Skin epidermis (tissue), 12 donors: ENCODE results near the gene OR5D13.

Experiments
- H3K27ac ChIP-seq, 21 experiments: fragments of 200-600 bp; sonication (generic) in 11 of 21; one replicate each; pipeline ENCODE4 v1.5.0; 2020; ENCODE audit warnings: mild to moderate bottlenecking in 3 of 21, inconsistent platforms in 2 of 21, moderate library complexity in 2 of 21
- H3K4me3 ChIP-seq, 7 experiments: fragments of 200-600 bp; sonication (generic) in 2 of 7; one replicate each; pipeline ENCODE4 v1.5.0; 2020; ENCODE audit warnings: inconsistent platforms in 2 of 7, mild to moderate bottlenecking in 2 of 7, moderate library complexity in 1 of 7

OR5D13 gene, protein sequence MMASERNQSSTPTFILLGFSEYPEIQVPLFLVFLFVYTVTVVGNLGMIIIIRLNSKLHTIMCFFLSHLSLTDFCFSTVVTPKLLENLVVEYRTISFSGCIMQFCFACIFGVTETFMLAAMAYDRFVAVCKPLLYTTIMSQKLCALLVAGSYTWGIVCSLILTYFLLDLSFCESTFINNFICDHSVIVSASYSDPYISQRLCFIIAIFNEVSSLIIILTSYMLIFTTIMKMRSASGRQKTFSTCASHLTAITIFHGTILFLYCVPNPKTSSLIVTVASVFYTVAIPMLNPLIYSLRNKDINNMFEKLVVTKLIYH

DNA sequence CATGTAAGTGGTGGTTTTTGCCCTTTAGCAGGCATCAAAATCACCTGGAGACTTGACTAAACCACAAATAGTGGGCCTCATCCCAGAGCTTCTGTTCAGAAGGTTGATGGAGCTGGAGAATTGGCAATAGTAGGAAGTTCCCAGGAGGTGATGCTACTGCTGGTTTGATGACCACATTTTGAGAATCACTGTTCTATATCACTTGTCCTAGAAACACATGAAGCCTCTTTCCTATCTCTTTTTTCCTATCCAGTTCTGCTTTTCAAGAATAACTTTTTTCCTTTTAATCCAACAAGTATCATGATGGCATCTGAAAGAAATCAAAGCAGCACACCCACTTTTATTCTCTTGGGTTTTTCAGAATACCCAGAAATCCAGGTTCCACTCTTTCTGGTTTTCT, at the start of gene OR5D13:
TSS of gene OR5D13 (plus strand) at position 301 of the 400 bp plus-strand sequence. CDS start at position 301, 0 bp downstream.
- Histone ChIP-seq H3K4me3 (no peak within 1 kb of the TSS), H3K27ac (no peak within 1 kb of the TSS)

DNA sequence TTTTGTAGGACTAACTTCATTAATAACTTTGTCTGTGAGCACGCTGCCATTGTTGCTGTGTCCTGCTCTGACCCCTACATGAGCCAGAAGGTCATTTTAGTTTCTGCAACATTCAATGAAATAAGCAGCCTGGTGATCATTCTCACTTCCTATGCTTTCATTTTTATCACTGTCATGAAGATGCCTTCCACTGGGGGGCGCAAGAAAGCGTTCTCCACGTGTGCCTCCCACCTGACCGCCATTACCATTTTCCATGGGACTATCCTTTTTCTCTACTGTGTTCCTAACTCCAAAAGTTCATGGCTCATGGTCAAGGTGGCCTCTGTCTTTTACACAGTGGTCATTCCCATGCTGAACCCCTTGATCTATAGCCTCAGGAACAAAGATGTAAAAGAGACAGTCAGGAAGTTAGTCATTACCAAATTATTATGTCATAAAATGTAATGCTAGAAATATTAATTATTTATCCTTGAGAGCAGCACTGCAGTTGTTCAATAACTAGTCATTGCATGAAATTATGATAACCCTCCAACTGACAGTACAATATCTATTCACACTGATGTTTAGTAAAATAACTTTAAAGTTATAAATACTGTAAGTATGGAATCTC, 46.4 kb upstream of the OR5D13 start:
- Histone ChIP-seq H3K27ac (no peak overlapping the region), H3K4me3 (no peak overlapping the region)

GRCh38 chr11:55732936-55733335, 40.3 kb upstream of the OR5D13 start:
- Histone ChIP-seq H3K4me3 (no peak overlapping the region), H3K27ac (no peak overlapping the region)

DNA sequence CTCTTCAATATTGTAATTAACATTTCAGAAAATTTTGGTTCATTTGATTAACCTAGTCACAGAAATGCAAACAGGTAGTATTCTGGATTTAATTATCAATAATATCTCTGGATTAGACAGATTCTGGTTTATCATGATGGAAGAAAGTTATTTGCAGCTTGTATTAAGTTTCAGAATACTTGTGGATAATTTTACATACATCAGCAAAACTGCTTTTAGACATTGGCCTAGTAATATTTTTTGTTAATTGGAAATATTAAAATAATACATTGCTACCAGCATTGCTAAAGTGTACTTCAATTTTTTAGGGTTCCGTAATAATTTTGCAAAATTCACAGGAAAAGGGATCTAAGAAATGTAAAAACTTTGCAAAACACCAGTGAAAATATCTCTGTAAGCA, 18.4 kb downstream of the OR5D13 start:
- no peak overlapping the region for H3K4me3 ChIP-seq

DNA sequence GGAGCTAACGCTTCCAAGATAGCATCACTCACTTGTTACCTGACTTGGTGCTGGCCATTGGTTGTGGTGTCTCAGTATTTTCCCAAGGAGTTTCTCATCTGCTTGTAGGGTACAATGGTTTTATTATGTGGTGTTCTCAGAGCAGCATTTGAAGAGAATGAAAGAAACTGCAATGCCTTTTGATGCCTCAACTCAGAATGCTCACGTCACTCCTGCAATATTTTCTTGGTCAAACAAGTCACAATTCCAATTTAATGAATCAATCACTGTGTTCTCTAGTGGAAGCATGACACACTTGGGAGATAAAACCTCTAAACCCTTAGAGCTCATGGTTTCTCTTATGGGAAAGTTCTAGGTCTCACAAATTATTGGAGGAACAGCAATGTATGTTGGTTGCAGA, 20.1 kb downstream of the OR5D13 start:
- no peak overlapping the region for H3K4me3 ChIP-seq
- H3K27ac ChIP-seq = no peak overlapping the region

More for the DNA sequence above, 18.4 kb downstream of the OR5D13 start:
- no peak overlapping the region for H3K27ac ChIP-seq

- Histone ChIP-seq H3K27ac (no peak within 1 kb of the TSS), H3K4me3 (no peak within 1 kb of the TSS)
These were observed 22.0 kb downstream of the OR5D13 start, which contains the start of gene OR5D14 for GRCh38 chr11:55795256-55795655. TSS of gene OR5D14 (plus strand) at chr11:55795556. CDS start at chr11:55795556, 0 bp downstream.

GRCh38 chr11:55806248-55806647, 33.0 kb downstream of the OR5D13 start:
- Histone ChIP-seq H3K4me3 (no peak overlapping the region), H3K27ac (no peak overlapping the region)

GRCh38 chr11:55811067-55811466, 37.8 kb downstream of the OR5D13 start, which contains the start of gene OR5L1:
TSS of gene OR5L1 (plus strand) at chr11:55811367. CDS start at chr11:55811467, 100 bp downstream.
- no peak within 1 kb of the TSS for H3K4me3 ChIP-seq
- no peak within 1 kb of the TSS for H3K27ac ChIP-seq

- no peak within 1 kb of the TSS for H3K27ac ChIP-seq
- no peak within 1 kb of the TSS for H3K4me3 ChIP-seq
These were observed 46.1 kb downstream of the OR5D13 start, which contains the start of gene OR5D18 for GRCh38 chr11:55819330-55819729. TSS of gene OR5D18 (plus strand) at chr11:55819630. CDS start at chr11:55819630, 0 bp downstream.
